A549 (cell line): ENCODE results near the gene ELF2.

ENCODE experiments used
- BHLHE40 ChIP-seq: IDR thresholded peaks from 2 replicates; pipeline ENCODE4 v1.6.1; 2012; ENCODE audit warnings: low read depth, low read length, inconsistent platforms
- CEBPB ChIP-seq, 2 experiments: fragments of >200 bp in 1 of 2; sonication (Bioruptor Twin) in 1 of 2; formaldehyde crosslinking in 1 of 2; IDR thresholded peaks; 2 replicates each; pipeline ENCODE4 v1.6.1; 2012 to 2016
- CHD2 ChIP-seq: fragments of 150-350 bp; IDR thresholded peaks from 2 replicates; pipeline ENCODE4 v1.6.1; 2014; ENCODE audit warnings: low read length; ENCODE audit not compliant: partially characterized antibody
- CTCF ChIP-seq: fragments of >200 bp; sonication (Bioruptor Twin); formaldehyde crosslinking; IDR thresholded peaks from 3 replicates; pipeline ENCODE4 v1.5.1; 2016
- JUN ChIP-seq, 2 experiments: fragments of >200 bp; sonication (Bioruptor Twin); formaldehyde crosslinking; IDR thresholded peaks; 2 replicates in 1 of 2; 3 replicates in 1 of 2; pipeline ENCODE4 v1.6.1; 2016 to 2017
- POLR2A ChIP-seq: IDR thresholded peaks from 2 replicates; pipeline ENCODE4 v1.6.1; 2012; ENCODE audit warnings: mild to moderate bottlenecking, low read length

DNA sequence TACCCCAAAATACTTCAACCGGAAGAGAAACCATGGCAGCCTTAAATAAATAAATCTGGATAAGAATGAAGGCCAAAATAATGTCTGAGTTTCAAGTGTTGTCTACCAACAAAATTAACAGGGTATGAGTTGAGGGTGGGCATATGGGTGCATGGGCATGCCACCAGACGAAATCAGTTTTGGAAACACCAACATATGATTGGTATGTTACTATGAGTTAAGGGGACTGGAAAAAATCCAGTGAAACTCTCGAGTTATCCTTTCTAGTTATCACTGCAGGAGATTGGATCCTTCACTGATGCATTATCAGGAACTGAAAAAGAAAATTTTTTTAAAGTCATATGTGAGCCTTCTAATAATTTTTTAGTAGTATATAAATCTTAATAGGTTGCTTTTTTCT is 129.0 kb downstream of the ELF2 start:
- TF ChIP-seq JUN (IDR thresholded peaks at IDR 0.05) (no peak), CHD2 (no peak), CEBPB (IDR thresholded peaks at IDR 0.05) (no peak), CTCF (no peak), BHLHE40 (no peak), POLR2A (no peak)
